RCC 7860 (cell line): ENCODE results near the gene GMDS.

Experiments
- DNase-seq: peaks from one replicate; pipeline ENCODE4 v3.0.0-alpha.2; 2015; ENCODE audit warnings: low spot score
- FAIRE-seq: peaks from 2 replicates; lab custom pipeline; 2012; peaks lifted over from hg19 to GRCh38; lab: Jason Lieb, UNC

GMDS gene

DNA sequence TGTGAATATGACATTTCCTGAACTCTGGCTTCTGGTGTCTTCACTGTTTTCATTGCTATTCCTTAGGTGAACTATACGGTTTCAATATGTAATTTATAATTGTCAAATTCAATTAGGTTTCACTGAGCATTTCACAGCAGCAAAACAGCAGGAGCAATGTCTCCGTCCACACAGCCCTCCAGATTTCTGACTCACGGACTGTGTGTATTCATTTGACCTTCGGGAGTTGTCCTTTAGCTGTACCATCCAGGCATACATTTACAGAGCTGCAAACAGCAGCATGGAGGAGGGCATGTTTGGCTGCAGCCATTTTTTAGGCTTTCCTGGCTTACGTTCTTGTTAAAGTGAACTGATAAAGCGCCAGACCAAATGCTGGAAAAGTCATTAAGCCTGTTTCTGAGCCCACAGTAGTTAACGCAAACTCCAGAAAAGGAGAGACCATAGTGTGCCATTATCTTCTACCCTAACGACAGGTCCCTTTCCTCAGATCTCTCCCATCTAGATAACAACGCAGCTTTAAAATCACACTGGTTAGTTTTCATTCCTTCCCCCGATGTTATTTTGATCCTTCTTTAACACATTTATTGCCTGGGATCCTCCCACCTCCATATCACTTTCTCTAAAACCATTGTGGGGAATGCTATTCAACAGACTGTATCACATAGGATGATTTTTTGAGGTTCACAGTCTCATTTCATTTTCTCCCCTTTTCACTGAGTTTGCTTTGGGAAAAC lies 617.4 kb downstream of the GMDS start:
- DNase-seq, result no peak
- FAIRE-seq, result no peak

DNA sequence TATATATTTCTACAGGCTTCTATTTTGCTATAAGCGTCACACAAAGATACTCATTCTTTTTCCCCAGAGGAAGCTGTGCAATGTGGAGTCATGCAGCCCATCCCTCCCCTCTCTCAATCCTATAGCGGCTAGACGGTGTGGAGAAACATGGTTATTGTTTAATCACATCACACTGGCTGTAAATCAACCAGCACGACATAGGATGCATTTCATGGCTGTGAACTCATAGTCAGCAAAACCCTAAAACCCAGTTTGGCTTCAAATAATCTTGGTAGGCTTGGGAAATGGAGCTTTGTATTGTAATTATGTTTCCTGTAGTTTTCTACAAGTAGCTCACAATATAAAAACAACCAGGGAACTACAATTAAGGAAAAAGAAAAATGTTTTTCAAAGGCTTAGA lies 618.9 kb downstream of the GMDS start:
- FAIRE-seq (no peak), DNase-seq (no peak)

DNA sequence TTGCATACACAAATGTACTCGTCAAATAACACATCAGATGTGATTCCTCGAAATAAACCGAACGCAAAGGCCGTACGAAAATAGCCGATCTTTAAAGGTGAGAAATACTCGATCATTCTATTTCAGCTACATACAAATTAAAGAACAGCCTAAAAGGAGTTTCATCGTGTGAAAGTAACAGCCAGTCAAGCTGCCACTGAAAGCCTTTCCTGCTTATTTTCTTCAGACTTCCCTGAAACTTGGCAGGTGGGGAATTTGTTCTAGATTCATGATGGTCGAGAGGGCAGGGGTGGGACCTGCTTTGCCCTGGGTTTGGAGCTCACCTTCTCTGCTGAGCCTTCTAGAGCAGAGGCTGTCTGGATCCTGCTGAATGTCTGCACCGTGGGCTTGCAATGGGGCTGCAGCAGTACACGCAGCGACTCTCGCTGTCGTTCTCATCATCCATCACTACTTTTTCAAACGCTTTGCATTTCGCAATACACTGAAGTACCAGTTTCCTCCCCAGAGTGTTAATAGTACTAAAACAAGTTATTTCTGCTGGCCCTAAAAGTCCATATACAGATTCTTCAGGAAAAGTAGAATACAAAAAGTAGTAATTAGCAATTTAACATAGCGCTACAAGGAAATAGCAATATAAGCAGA lies 619.5 kb downstream of the GMDS start:
- FAIRE-seq, result no peak

DNA sequence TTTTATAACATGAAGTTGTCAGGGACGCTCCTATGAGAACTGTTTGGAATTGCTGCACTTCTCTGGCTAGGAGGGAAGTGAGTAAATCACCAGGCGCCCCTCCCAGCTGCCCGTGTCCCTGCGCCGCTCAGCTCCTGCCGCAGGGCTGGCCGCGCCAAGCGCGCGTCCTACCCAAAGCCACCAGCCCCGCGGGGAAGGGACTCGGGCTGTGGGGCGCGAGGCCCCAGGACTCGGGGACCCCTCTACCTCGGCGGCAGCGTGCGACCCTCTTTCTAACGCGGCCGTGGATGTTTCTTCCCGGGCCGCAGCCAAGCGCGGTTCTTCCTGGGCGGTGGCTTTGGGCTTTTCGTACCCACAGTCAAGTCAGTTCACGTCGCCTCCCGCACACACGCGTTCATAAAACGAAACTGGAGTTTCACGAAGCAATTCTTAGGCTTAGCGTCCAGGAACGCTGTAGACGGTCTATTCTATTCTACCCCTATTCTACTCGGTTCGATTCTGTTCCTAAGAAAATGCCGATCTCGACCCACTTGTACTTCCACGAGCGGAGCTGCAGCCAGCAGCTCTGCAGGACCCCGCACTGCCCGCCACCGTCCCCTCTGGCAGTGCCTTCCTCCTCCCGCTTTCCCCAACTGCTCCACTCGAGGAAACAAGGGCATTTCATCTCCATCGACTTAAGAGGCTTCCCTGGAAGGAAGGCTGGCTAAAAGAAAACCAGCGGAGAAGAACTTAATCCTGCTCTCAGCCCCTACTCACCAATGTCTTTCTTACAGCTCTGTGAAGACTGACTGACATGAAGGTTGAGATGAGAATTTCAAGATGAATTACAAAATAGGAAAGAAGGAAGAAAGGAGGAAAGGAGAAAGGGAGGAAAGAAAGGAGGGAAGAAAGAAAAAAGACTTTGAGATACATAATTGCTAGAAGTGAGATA lies 620.3 kb downstream of the GMDS start:
- FAIRE-seq (no peak), DNase-seq (no peak)

More for the DNA sequence above, 619.5 kb downstream of the GMDS start:
- no peak for DNase-seq

- no peak for FAIRE-seq
- no peak for DNase-seq
These were observed 621.2 kb downstream of the GMDS start for GRCh38 chr6:1624058-1624850.

- DNase-seq, result no peak
- no peak for FAIRE-seq
These were observed 621.7 kb downstream of the GMDS start for GRCh38 chr6:1623769-1624057.

GRCh38 chr6:1622851-1623768 lies 622.3 kb downstream of the GMDS start:
- FAIRE-seq, result no peak
- DNase-seq, result no peak

- FAIRE-seq, result no peak
- DNase-seq, result no peak
These were observed 623.1 kb downstream of the GMDS start for GRCh38 chr6:1622220-1622850.

- no peak for FAIRE-seq
These were observed 624.2 kb downstream of the GMDS start for GRCh38 chr6:1621070-1621701.

DNA sequence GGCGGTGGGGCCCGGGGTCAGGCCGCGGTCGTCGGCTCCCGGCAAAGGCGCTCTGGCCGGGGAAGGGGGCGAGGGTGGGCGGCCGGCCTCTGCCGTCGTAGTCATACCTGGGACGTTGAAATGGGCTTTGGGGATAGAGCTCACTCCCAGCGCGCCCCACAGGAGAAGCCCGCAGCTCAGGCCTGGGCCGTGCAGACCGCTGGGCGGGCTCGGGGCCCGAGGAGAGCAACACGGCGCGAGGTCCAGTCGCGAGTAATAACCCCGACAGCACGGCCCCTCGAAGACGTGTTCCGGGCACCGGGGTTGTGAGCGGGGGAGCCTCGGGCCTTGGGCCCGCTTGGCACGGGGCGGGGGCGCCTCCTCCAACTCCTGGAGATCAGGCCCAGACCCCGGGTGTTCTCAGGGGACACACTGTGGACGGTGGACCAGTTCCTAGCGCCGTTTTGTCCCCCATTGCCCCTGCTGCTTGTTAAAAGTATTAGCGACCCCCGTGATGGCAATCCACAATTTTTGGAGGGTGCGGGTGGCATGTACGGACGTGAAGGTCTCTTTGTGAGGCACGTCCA lies 624.8 kb downstream of the GMDS start:
- FAIRE-seq (no peak), DNase-seq (no peak)

More at GRCh38 chr6:1621070-1621701, 624.2 kb downstream of the GMDS start:
- DNase-seq, result no peak

DNA sequence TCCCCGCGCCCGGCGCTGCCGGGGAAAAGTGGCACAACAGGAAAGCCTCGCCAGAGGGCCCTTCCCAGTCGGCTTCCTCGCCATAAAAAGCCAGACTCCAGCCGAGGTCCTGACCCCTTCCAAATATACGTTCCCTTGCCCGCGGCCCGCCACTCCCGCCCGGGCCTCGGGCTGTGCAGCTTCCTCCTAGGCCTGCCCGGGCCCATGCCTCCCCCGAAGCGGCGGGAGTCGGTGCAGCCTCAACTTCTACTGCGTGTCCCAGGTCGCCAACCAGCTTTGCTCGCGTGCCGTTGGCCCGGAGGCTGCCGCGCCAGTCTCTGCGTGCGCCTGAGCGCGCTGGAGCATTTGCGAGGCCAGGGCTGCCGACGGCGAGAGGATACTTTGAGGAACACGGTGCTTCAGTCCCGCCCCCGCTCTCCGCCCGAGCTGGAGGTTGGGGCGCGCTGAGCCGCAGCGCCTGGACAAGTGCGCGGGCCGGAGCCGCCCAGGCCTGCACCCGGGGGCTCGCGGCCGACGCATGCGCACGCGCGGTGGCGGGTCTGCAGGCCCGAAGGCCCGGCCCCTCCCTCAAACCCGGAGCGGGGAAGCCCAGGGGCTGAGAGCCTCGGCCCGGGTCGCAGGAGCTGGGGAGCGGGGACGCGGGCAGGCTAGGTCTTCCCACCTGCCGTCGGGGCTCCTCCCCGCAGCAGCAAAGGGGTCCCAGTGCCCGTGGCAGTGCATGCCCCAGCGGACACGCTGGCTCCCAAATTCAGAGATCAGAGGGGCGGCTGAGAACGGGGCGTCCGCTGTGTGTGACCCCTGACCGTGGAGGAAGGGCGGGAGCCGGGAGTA lies 625.5 kb downstream of the GMDS start:
- DNase-seq, result no peak
- no peak for FAIRE-seq

GRCh38 chr6:1619098-1619672 lies 626.2 kb downstream of the GMDS start:
- FAIRE-seq, result no peak
- no peak for DNase-seq

DNA sequence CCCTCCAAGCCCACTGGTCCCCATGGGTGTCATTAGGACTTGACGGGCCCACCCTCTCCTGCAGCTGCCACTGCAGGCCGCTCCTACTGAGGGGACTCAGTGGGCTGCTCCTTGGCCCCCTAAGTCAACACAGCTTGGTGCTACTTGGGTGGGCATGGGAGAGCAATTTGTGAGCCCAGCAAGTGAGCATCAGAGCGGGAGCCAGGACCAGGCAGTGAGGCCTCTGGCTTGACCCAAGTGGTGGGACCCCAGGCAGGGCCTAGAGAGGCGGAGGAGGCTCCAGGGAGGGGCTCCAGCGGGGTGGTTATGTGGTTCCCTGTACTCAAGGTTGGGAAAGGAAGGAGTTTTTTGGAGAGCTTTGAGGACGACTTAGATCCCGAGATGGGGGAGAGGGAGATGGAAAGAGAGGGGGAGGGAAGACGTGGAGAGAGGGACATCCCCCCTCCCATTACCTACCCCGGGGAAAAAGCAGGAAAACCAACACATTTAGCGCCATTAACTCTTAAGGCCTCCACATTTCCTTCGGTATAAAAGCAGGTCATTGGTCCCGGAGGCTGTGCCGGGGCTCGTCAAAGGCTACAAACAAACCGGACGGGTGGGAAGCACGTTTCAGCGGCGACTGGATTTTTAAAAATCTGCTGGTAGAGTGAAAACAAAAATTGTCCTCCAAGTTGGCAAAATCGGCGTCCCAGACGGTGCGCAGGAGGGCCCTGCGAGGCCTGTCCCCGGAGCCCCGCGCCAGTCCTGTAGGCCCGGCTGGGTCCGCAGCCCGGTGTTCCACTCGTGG lies 626.9 kb downstream of the GMDS start:
- no peak for DNase-seq
- FAIRE-seq, result no peak

DNA sequence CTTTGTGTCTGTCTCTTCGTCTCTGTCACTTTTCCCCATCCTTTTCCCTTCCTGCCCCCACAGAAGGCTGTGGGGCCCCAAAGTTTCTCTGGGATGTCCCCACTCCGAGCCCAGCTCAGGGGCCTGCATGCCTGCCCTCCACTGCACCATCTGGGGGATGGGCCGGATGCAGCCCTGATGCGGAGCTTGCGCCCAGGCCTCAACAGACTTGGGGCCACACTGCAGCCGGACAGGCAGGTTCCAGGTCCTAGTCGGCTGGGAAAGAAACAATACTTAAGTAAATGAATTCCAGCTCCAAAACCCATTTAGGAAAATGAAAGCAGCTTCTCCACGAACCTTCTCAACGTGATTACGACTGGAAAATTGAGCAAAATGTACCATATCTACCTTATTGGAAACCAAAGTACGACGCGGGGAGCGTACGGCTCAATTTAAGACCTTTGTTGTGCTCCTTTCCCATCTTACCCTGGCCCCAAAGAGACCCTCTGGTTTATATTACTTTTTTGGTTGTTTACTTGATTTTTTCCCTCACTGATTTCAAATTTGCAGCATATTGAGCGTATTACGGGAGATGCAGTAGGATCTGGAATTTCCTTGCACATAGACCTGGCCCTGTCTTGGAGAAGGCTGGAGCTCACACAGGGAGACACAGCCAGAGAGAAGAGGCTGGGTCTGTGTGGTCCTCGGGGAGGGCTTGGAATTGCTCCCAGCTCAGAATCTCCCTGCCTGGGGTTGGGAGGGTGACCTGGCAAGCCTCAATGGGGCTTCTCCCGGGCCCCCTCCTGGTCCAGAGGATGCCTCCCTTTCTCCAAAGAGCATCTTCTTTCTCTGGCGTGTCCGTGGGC lies 627.7 kb downstream of the GMDS start:
- FAIRE-seq, result no peak
- DNase-seq, result no peak

GRCh38 chr6:1616701-1617463 lies 628.5 kb downstream of the GMDS start:
- DNase-seq (no peak), FAIRE-seq (no peak)
